Measurements from ENCODE around the gene NPAT. TPM values are rescaled to one million over a fixed set of nuclear protein-coding genes. Genes with fewer than 3 reads are reported as not detected.
"Not testable (repeated sequence)": the region's sequence is repeated elsewhere in the genome, so short reads cannot be mapped to it uniquely, and the experiment has no call there.

Gene NPAT
- total and polyA plus RNA-seq, 2 experiments from 2014 or later: 3.7 to 14.3 TPM

- TF ChIP-seq CTCF (IDR thresholded peaks at IDR 0.05; ENCODE audit: poor library complexity) (no peak), EZH2 (IDR thresholded peaks at IDR 0.05; ENCODE audit: borderline replicate concordance) (no peak), EZH2phosphoT487 (IDR thresholded peaks at IDR 0.05; ENCODE audit: low read depth, severe bottlenecking, unreplicated experiment) (no peak)
- no peaks in the 10 kb centered on the region for H3K9me3 ChIP-seq (ENCODE audit: low read depth)
- H3K79me2 ChIP-seq: no peaks in the 10 kb centered on the region
- H3K36me3 ChIP-seq (replicated peaks; ENCODE audit: insufficient read depth, low read depth): no peaks in the 10 kb centered on the region
- H3K4me2 ChIP-seq: no peak overlapping the region
- H4K20me1 ChIP-seq (ENCODE audit: insufficient read depth, poor library complexity, severe bottlenecking): no peaks in the 10 kb centered on the region
- H3K4me3 ChIP-seq: no peak overlapping the region
- no peak for DNase-seq (ENCODE audit: low spot score)
- WGBS (ENCODE audit: low lambda C conversion rate, missing lambda C conversion rate): 91% methylated on average over 1 of the region's 1 CpG
- no peaks in the 10 kb centered on the region for H3K27me3 ChIP-seq
- no peaks in the 10 kb centered on the region for H3K9me2 ChIP-seq (replicated peaks; ENCODE audit: insufficient read depth)
- H3K27ac ChIP-seq: no peak overlapping the region
- no peaks in the 10 kb centered on the region for H3K4me1 ChIP-seq (ENCODE audit: insufficient read depth)
- no peak overlapping the region for H2AFZ ChIP-seq
Observed at GRCh38 chr11:108137212-108137611, 85.2 kb downstream of the NPAT start.

DNA sequence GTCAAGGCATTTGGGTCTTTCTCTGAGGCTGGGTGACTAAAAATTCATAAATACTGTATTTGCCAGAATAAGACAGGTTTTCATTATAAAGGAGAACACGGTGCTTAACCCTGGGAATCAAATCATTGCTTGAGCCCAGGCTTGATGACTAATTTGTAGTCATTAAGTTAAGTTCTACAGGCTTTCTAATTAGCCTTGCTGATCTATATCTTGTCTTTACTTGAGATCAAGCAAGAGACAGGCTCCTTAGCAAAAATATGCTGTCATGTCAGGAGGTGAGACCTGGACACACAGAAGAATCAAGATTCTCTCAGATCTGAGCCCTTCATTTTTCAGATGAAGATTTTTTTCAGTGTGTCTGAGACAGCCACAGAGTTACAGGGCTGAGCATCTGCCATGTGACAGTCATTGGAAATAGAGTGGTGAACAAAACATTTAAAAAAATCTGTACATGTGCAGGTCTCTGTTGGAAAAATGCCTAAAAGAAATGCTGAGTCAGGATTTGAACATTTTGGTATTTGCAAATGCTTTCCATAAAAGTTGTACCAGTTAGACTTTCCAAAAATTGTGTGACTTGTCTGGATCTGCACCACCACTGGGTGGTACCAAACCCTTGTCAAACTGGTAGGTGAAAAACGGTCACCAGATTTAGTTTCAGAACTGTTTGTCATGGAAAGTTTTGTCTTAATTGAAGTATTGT, 86.4 kb downstream of the NPAT start:
- Histone ChIP-seq H3K9me3 (ENCODE audit: low read depth) (no peaks in the 10 kb centered on the region), H2AFZ (no peak overlapping the region), H3K4me1 (ENCODE audit: insufficient read depth) (no peaks in the 10 kb centered on the region), H3K79me2 (no peaks in the 10 kb centered on the region), H3K36me3 (replicated peaks; ENCODE audit: insufficient read depth, low read depth) (no peaks in the 10 kb centered on the region), H4K20me1 (ENCODE audit: insufficient read depth, poor library complexity, severe bottlenecking) (no peaks in the 10 kb centered on the region), H3K27me3 (no peaks in the 10 kb centered on the region), H3K27ac (no peak overlapping the region), H3K4me2 (no peak overlapping the region), H3K9me2 (replicated peaks; ENCODE audit: insufficient read depth) (no peaks in the 10 kb centered on the region), H3K4me3 (no peak overlapping the region)
- WGBS (ENCODE audit: low lambda C conversion rate, missing lambda C conversion rate): 76% methylated on average over 2 of the region's 2 CpGs
- TF ChIP-seq CTCF (IDR thresholded peaks at IDR 0.05; ENCODE audit: poor library complexity) (peak; percentile 23), EZH2 (IDR thresholded peaks at IDR 0.05; ENCODE audit: borderline replicate concordance) (no peak)
- DNase-seq (ENCODE audit: low spot score): no peak

- not testable (repeated sequence) for H3K4me1 ChIP-seq (ENCODE audit: insufficient read depth); H3K9me2 ChIP-seq (replicated peaks; ENCODE audit: insufficient read depth); H2AFZ ChIP-seq; H4K20me1 ChIP-seq (ENCODE audit: insufficient read depth, poor library complexity, severe bottlenecking); H3K4me2 ChIP-seq; H3K27ac ChIP-seq; H3K9me3 ChIP-seq (ENCODE audit: low read depth); H3K79me2 ChIP-seq; H3K27me3 ChIP-seq; DNase-seq (ENCODE audit: low spot score); H3K4me3 ChIP-seq; H3K36me3 ChIP-seq (replicated peaks; ENCODE audit: insufficient read depth, low read depth)
- WGBS (ENCODE audit: low lambda C conversion rate, missing lambda C conversion rate): 100% methylated on average over 2 of the region's 2 CpGs
Observed at GRCh38 chr11:108132993-108133538, 89.4 kb downstream of the NPAT start.

- Histone ChIP-seq H3K27ac (no peak overlapping the region), H3K4me2 (no peak overlapping the region), H3K9me3 (ENCODE audit: low read depth) (no peaks in the 10 kb centered on the region), H4K20me1 (ENCODE audit: insufficient read depth, poor library complexity, severe bottlenecking) (no peaks in the 10 kb centered on the region), H2AFZ (no peak overlapping the region), H3K36me3 (replicated peaks; ENCODE audit: insufficient read depth, low read depth) (no peaks in the 10 kb centered on the region), H3K4me3 (no peak overlapping the region), H3K27me3 (no peaks in the 10 kb centered on the region), H3K79me2 (peaks cover 4% of the 10 kb centered on the region), H3K4me1 (ENCODE audit: insufficient read depth) (no peaks in the 10 kb centered on the region), H3K9me2 (replicated peaks; ENCODE audit: insufficient read depth) (no peaks in the 10 kb centered on the region)
- TF ChIP-seq EZH2 (IDR thresholded peaks at IDR 0.05; ENCODE audit: borderline replicate concordance) (no peak), CTCF (IDR thresholded peaks at IDR 0.05; ENCODE audit: poor library complexity) (no peak), EZH2phosphoT487 (IDR thresholded peaks at IDR 0.05; ENCODE audit: low read depth, severe bottlenecking, unreplicated experiment) (no peak)
- DNase-seq (ENCODE audit: low spot score): no peak
- 100% methylated on average over 1 of the region's 1 CpG for WGBS (ENCODE audit: low lambda C conversion rate, missing lambda C conversion rate)
Observed at GRCh38 chr11:108131993-108132392, 90.4 kb downstream of the NPAT start.

Data from hepatocyte (in vitro differentiated cells).